Urothelium cell line (cell line): ENCODE measurements around the gene ZNF335.

Source experiments
- DNase-seq: peaks from one replicate; pipeline ENCODE4 v3.0.0; 2011; ENCODE audit warnings: low spot score, mixed read lengths
- FAIRE-seq: peaks from 2 replicates; lab custom pipeline; 2011; peaks lifted over from hg19 to GRCh38; lab: Jason Lieb, UNC

Gene ZNF335

GRCh38 chr20:45971675-45972499 lies at the start of gene ZNF335:
Gene ZNF335 (minus strand): TSS chr20:45972203. CDS start chr20:45971410, 793 bp downstream.
- peak; percentile 86 for FAIRE-seq
- peak; percentile 98 for DNase-seq

- FAIRE-seq: no peak
- no peak for DNase-seq
Measured at GRCh38 chr20:46020555-46020954, 48.6 kb upstream of the ZNF335 start.

- no peak for DNase-seq
- no peak for FAIRE-seq
Measured at GRCh38 chr20:46018611-46019010, 46.6 kb upstream of the ZNF335 start.

- FAIRE-seq: no peak
Measured at GRCh38 chr20:46018112-46018511, 46.1 kb upstream of the ZNF335 start.

GRCh38 chr20:46017272-46017671 lies 45.3 kb upstream of the ZNF335 start:
- no peak for DNase-seq
- no peak for FAIRE-seq

More at GRCh38 chr20:46018112-46018511, 46.1 kb upstream of the ZNF335 start:
- DNase-seq: no peak

- FAIRE-seq (no peak), DNase-seq (no peak)
Measured at GRCh38 chr20:46014517-46015396, 42.8 kb upstream of the ZNF335 start.

- no peak for FAIRE-seq
- DNase-seq: peak; percentile 91
Measured at GRCh38 chr20:46013829-46014516, 42.0 kb upstream of the ZNF335 start.

- DNase-seq (no peak), FAIRE-seq (no peak)
Measured at GRCh38 chr20:46013322-46013828, 41.4 kb upstream of the ZNF335 start.

- FAIRE-seq (no peak), DNase-seq (no peak)
Measured at GRCh38 chr20:46012921-46013320, 40.9 kb upstream of the ZNF335 start.

- FAIRE-seq (no peak), DNase-seq (no peak)
Measured at GRCh38 chr20:46011631-46012482, 39.9 kb upstream of the ZNF335 start.

GRCh38 chr20:46010491-46011391 lies 38.7 kb upstream of the ZNF335 start:
- no peak for DNase-seq
- no peak for FAIRE-seq

GRCh38 chr20:46009816-46010215 lies 37.8 kb upstream of the ZNF335 start:
- no peak for FAIRE-seq
- no peak for DNase-seq

GRCh38 chr20:46007671-46008070 lies 35.7 kb upstream of the ZNF335 start:
- no peak for DNase-seq
- FAIRE-seq: no peak

GRCh38 chr20:46006964-46007363 lies 35.0 kb upstream of the ZNF335 start:
- DNase-seq: no peak
- FAIRE-seq: no peak

- DNase-seq: no peak
- FAIRE-seq: peak; percentile 71
Measured at GRCh38 chr20:46006022-46006705, 34.2 kb upstream of the ZNF335 start.

GRCh38 chr20:46004889-46005473 lies 33.0 kb upstream of the ZNF335 start:
- FAIRE-seq (no peak), DNase-seq (peak; percentile 56)

GRCh38 chr20:46004187-46004586 lies 32.2 kb upstream of the ZNF335 start:
- DNase-seq (no peak), FAIRE-seq (peak; percentile 37)

- DNase-seq (no peak), FAIRE-seq (no peak)
Measured at GRCh38 chr20:46002008-46002407, 30.0 kb upstream of the ZNF335 start.
